Ovary (tissue), 9 donors: ENCODE data around the gene NAV2. TPM values are rescaled to one million over a fixed set of nuclear protein-coding genes. Genes with fewer than 3 reads are reported as not detected.
"Not testable (repeated sequence)": the region's sequence is repeated elsewhere in the genome, so short reads cannot be mapped to it uniquely, and the experiment has no call there.

Experiments
- DNase-seq, 5 donors: peaks; one replicate each; pipeline ENCODE4 v3.0.0-alpha.2; 2019 to 2020
- H3K27ac ChIP-seq, 2 donors: fragments of 200-600 bp; one replicate each; pipeline versions ENCODE4 v1.5.1 to v1.8.0; 2019 to 2022
- H3K27me3 ChIP-seq: fragments of 200-600 bp; one replicate; pipeline ENCODE4 v1.8.0; 2022
- H3K36me3 ChIP-seq: fragments of 200-600 bp; sonication (generic); one replicate; pipeline ENCODE4 v1.5.1; 2019
- H3K4me1 ChIP-seq: one replicate; pipeline ENCODE4 v1.8.1; 2013; ENCODE audit warnings: mild to moderate bottlenecking, moderate library complexity; ENCODE audit not compliant: insufficient read depth
- H3K4me3 ChIP-seq: fragments of 200-600 bp; sonication (generic); one replicate; pipeline ENCODE4 v1.5.1; 2017
- H3K9me3 ChIP-seq, 2 donors: fragments of 200-600 bp in 1 of 2; sonication (generic) in 1 of 2; one replicate each; pipeline versions ENCODE4 v1.5.1 to v1.8.1; 2013 to 2019; ENCODE audit warnings: mild to moderate bottlenecking in 1 of 2, moderate library complexity in 1 of 2
- EP300 ChIP-seq: sonication (generic); formaldehyde crosslinking; IDR thresholded peaks from one replicate; pipeline ENCODE4 v1.6.1; 2017; ENCODE audit warnings: antibody characterized with exemption
- POLR2A ChIP-seq: fragments of 450-650 bp; IDR thresholded peaks from one replicate; pipeline ENCODE4 v1.6.1; 2017; ENCODE audit warnings: antibody characterized with exemption, mild to moderate bottlenecking, moderate library complexity
- WGBS, 3 donors: extraction: QIAGEN DNeasy Blood & Tissue Kit in 1 of 3; methylation state at CpG; one replicate each; pipeline versions ENCODE4 v1.1.5 to v1.1.7; 2013 to 2017; 5-methylcytosine and 5-hydroxymethylcytosine counted together
- intact Hi-C, 4 donors: fragments of 100-400 bp; cut with DNase I; formaldehyde crosslinking; loops; one replicate each; pipeline versions ENCODE4 v1.11.0 to v1.15.1; 2022 to 2023
- polyA plus RNA-seq, 2 donors: library from polyadenylated mRNA; stranded (reverse); fragments of 200-250 nt in 1 of 2; fragments of 350-450 nt in 1 of 2; fragmentation: Illumina TruSeq in 1 of 2; extraction: RNeasy Lipid Tissue Mini Kit (QIAGEN cat#74804) in 1 of 2; gene quantifications; one replicate each; pipeline ENCODE4 v1.2.3, GENCODE V29; 2013 to 2014
- total RNA-seq, 7 donors: library from RNA; depleted of rRNA in 2 of 7; stranded (reverse); fragments of >200 nt in 2 of 7; fragmentation: NEBNext Ultra II Directional in 3 of 7; extraction: Animal tissue kit (Norgen Biotek cat#: 25700) in 3 of 7; gene quantifications; one replicate each; pipeline versions ENCODE4 v1.1.0 to v1.2.4, GENCODE V29; 2016 to 2023
- TF ChIP-seq, protein P1 (sequence below), 3 donors: fragments of 450-650 bp in 2 of 3; fragments of 200-600 bp in 1 of 3; IDR thresholded peaks; one replicate each; pipeline versions ENCODE4 v1.5.1 to v1.8.0; 2016 to 2022; ENCODE audit warnings: antibody characterized with exemption in 3 of 3, mild to moderate bottlenecking in 1 of 3
- donor health status: DM: no; HTN: no; CAD: no; lungs with moderate emphysema.
- donor health status: DM: no; HTN: no; CAD: no.
- donor health status: Bipolar disorder and iron deficiency.
- donor health status: DM: yes; HTN: yes; CAD: no.
- donor health status: DM: no; HTN: no; CAD: no.
- donor health status: DM: yes; HTN: yes; CAD: no.

NAV2 gene
- total and polyA plus RNA-seq, 9 donors = 2.9 to 14.1 (median 7.8) TPM

DNA sequence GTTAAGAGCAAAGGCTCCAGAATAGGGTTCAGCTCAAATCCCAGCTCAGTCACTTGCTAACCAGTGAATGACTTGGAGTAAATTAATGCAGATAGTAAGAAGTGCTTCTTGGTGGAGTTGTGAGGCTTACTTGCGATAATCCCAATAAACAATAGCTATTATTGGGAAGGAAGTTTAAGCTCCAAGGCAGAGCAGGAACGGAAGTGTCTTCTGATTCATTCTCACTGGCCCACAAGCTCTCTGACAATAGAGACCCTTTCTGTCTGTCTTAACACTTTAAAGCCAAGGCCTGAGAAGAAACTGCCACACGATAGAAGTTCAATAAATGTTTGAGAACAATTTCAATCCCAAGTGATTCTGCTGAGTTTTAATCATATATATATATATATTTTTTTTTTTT is 292.2 kb downstream of the NAV2 start:
- WGBS, 3 donors = 89 to 91% (median 89%) methylated on average over 3 of the region's 3 CpGs
- Histone ChIP-seq H3K27ac (no peak overlapping the region), H3K4me1 (peaks cover 14% of the 10 kb centered on the region), H3K9me3 (no peaks in the 10 kb centered on the region), H3K36me3 (no peaks in the 10 kb centered on the region), H3K4me3 (no peak overlapping the region), H3K27me3 (no peaks in the 10 kb centered on the region)
- intact Hi-C loops = no loop called here
- TF ChIP-seq EP300 (no peak), POLR2A (no peak)
- TF ChIP-seq, protein P1, sequence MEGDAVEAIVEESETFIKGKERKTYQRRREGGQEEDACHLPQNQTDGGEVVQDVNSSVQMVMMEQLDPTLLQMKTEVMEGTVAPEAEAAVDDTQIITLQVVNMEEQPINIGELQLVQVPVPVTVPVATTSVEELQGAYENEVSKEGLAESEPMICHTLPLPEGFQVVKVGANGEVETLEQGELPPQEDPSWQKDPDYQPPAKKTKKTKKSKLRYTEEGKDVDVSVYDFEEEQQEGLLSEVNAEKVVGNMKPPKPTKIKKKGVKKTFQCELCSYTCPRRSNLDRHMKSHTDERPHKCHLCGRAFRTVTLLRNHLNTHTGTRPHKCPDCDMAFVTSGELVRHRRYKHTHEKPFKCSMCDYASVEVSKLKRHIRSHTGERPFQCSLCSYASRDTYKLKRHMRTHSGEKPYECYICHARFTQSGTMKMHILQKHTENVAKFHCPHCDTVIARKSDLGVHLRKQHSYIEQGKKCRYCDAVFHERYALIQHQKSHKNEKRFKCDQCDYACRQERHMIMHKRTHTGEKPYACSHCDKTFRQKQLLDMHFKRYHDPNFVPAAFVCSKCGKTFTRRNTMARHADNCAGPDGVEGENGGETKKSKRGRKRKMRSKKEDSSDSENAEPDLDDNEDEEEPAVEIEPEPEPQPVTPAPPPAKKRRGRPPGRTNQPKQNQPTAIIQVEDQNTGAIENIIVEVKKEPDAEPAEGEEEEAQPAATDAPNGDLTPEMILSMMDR (IDR thresholded peaks at IDR 0.05) = no peak
- DNase-seq = no peak

DNA sequence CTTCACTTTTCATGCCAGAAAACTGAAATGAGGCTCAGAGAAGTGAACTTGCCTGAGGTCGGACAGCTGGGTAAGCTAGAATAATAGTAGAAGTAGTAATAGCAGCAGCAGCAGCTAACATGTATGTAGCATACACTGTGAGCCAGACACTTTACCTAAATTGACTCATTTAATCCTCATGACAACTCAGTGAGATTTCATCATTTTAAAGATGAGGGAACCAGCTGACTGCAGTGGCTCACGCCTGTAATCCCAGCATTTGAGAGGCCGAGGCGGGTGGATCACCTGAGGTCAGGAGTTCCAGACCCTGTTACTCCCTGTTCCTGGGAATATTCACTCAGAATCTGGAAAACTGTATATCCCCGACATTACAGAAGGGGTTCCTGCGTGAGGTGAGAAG is 293.1 kb downstream of the NAV2 start:
- Histone ChIP-seq H3K27me3 (no peaks in the 10 kb centered on the region), H3K4me3 (no peak overlapping the region), H3K27ac (no peak overlapping the region), H3K36me3 (no peaks in the 10 kb centered on the region), H3K9me3 (no peaks in the 10 kb centered on the region), H3K4me1 (peaks cover 11% of the 10 kb centered on the region)
- TF ChIP-seq EP300 = no peak
- no peak for TF ChIP-seq POLR2A
- TF ChIP-seq, protein P1 (IDR thresholded peaks at IDR 0.05) = no peak
- intact Hi-C loops = no loop called here
- 93 to 96% (median 95%) methylated on average over 6 of the region's 6 CpGs for WGBS, 3 donors
- no peak for DNase-seq

DNA sequence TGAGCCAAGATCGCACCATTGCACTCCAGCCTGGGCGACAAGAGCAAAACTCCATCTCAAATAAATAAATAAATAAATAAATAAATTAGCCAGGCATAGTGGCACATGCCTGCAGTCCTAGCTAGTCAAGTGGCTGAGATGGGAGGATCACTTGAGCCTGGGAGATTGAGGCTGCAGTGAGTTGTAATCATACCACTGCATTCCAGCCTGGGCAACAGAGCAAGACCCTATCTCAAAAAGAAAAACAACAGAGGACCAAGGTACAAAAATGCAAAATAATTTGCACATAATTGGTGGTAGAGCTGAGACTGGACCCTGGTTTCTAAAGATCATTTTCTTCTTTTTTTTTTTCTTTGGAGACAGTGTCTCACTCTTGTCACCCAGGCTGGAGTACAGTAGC is 294.0 kb downstream of the NAV2 start:
- H3K4me3 ChIP-seq, intact Hi-C loops, H3K9me3 ChIP-seq, H3K27ac ChIP-seq, DNase-seq, H3K4me1 ChIP-seq, H3K27me3 ChIP-seq, H3K36me3 ChIP-seq: not testable (repeated sequence)
- 96 to 98% (median 98%) methylated on average over 2 of the region's 2 CpGs for WGBS, 3 donors

DNA sequence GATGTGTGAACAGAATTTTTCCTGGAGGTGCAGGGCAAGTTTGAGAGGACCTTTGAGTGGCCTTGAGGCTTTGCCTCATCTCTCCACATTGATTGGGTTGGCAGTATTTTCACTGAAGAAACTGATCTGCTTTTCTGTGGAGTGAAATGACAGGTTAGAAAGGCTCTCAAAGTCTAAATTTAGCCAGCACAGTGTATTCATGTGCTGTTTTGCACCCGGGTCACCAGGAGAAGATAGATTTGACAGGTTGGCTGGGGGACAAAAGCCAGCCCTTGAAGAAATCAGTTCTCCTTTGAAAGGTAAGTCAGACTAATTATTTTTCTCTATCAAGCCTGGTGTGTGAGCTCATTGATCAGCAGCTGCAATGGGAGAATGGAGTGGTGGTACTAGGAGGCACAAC is 294.7 kb downstream of the NAV2 start:
- no peaks in the 10 kb centered on the region for H3K9me3 ChIP-seq
- intact Hi-C loops = no loop called here
- DNase-seq = no peak
- H3K36me3 ChIP-seq = no peaks in the 10 kb centered on the region
- peak overlapping the region in 1 of 2 donors; percentile 54 for H3K27ac ChIP-seq
- no peak overlapping the region for H3K4me3 ChIP-seq
- TF ChIP-seq EP300 = no peak
- TF ChIP-seq POLR2A = no peak
- TF ChIP-seq, protein P1 (IDR thresholded peaks at IDR 0.05) = no peak
- no peaks in the 10 kb centered on the region for H3K27me3 ChIP-seq
- 36 to 43% (median 39%) methylated on average over 1 of the region's 1 CpG for WGBS, 3 donors
- peaks cover 9% of the 10 kb centered on the region for H3K4me1 ChIP-seq

DNA sequence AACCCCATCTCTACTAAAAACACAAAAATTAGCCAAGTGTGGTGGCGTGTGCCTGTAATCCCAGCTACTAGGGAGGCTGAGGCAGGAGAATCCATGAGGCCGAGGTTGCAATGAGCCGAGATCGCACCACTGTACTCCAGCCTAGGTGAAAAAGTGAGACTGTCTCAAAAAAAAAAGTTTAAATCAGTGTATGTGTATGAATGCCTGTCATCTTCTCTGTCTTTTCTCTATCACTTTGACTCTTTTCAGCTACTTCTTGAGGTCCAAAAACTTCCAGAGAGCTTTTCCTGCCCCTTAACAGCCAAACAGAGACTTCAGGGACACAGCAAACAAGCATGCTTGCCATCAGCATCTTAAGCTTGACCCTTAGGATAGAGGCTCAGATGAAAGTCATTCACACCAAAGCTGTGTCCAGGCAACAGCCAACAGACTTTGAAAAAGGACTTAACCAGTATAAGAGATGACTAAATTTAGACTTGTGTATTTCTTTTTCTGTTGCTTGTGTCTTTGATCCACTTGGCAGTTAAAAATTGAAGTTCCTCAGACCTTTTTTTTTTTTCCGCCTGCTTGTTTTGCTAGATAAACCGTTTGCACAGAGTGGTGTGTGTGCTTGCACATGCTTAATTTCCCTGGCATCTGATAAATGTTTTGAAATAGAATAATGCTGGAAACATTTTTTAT is 295.7 kb downstream of the NAV2 start:
- DNase-seq = no peak
- 63 to 69% (median 68%) methylated on average over 6 of the region's 6 CpGs for WGBS, 3 donors
- intact Hi-C loops = no loop called here
- no peak overlapping the region for H3K4me3 ChIP-seq
- peaks cover 9% of the 10 kb centered on the region for H3K4me1 ChIP-seq
- TF ChIP-seq EP300 (no peak), POLR2A (no peak)
- TF ChIP-seq, protein P1 (IDR thresholded peaks at IDR 0.05) = no peak
- H3K27me3 ChIP-seq = no peaks in the 10 kb centered on the region
- no peaks in the 10 kb centered on the region for H3K36me3 ChIP-seq
- H3K27ac ChIP-seq = peak overlapping the region in 1 of 2 donors; percentile 54
- H3K9me3 ChIP-seq = no peaks in the 10 kb centered on the region
